HG03103 (cell line): Measurements from ENCODE around the gene ADGRV1.

Experiments
- ATAC-seq: cut with Tn5 transposase; IDR thresholded peaks from one replicate; pipeline ENCODE4 v1.9.1; 2021; ENCODE audit warnings: low read depth; ENCODE audit not compliant: unreplicated experiment

The ADGRV1 gene

DNA sequence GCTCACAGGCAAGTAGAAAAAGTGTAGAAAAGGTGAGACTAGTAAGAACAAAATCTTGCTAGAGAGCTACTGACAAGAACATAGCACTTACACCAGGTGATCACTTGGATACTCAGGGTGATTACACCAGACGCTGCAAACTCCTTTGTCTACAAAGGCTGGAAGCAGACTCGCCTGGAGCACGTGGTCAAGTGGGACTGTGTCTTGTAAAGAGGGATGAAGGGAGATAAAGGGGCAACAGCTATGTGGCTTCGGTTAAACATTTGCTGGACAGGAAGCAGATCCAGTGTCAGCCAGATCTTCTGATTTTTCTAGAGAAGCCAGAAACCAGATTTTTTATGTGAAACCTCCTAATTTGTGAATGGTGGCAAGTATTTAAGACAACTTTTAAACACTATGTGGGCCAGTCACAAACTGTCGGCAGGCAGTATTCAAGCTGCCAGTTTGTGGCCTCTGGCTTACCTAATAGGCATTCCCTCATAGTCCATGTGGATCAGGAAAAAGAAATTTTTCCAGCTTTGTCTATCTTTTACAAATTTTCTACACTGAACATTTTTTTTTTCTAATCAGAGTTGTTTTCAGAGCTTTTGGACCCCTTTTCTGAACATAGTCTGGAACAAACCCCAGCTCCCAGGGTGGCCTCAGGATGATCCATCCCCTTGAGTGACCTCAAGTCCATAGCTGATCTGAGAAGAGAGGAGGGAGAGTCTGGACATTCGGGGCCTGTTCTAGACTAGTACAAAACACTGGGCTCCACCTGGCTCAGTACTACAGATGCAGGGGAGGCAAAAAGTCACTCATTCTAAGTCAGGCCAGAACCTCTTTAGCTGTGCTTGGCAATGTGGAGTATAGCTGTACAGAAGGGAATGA lies 561.6 kb downstream of the ADGRV1 start:
- ATAC-seq = no peak

DNA sequence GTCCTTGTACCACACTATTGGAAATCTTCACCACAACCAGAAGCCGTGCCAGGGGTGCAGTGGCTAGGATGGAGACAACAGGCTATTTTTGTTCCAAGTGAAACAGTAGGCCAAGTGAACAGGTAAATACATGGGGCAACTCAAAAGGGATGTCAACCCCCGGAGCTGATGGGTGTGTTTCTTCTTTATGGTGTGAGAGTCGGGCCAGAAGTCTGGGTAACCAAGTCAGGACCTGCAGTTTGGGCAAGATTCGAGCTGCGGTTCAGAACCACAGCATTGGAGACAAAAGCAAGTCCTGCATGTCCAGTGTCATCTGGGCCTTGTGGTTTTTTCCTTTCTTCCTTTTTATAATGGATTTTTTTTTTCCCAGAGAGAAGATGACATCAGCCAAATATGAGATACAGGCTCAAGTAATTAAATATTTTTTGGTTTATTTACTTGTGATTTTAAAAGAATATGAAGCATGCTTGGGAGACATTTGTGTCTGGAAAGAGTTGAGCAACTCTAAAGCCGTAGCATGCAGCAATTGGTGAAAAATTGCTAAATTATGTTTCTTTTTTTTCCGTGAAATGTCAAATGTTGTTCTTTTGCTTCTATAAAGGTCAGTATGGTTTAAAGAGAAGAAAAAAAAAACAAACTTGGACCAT lies 562.9 kb downstream of the ADGRV1 start:
- ATAC-seq = no peak

DNA sequence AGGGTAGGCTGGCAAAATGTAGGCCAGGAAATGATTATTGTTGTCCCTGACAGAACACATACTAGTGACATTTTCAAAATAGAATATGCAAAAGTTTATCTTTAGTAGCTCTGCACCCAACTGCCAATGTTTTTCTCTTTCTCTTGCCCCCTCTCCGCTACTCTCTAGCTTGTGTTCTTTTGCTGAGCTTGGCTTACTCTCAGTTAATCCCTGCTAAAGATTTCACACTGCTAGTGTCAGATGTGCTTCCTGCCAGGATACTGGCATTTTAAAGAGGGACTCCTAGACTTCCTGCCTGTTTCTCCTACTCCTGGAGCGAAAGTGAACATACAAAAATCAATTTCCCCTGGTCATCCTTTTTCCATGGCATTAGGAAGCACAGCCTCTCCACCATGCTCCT lies 564.1 kb downstream of the ADGRV1 start:
- ATAC-seq = no peak

DNA sequence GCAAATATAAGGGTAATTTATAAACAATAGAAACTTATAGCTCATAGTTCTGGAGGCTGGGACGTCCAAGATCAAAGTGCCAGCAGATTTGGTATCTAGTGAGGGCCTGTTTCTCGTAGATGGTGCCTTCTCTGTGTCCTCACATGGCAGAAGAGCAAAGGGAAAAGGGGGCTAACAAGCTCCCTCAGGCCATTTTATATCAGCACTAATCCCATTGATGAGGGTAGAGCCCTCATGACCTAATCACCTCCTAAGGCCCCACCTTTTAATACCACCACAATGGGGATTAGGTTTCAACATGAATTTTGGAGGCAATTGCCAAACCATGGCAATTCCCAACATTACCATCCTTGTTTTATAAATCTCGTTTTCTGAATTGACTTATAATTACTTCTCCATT lies 564.7 kb downstream of the ADGRV1 start:
- no peak for ATAC-seq

DNA sequence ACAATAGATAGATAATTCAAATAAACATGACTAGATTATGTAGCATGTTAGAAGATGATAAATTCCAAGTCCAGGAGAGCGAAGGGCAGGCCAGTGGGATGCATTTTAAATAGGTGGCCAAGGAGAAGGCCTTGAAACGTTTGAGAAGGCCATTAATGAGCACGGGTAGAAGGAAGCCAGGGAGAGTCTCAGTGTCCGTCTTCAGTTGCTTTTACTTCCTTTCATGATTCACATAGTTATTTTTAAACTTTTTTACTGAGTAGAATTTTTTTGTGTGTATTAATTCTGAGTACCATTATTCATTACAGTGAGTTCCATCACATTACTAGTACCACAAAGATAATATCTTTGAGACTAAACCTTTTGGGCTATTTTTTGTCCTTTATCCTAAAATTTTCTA lies 565.3 kb downstream of the ADGRV1 start:
- ATAC-seq = no peak

DNA sequence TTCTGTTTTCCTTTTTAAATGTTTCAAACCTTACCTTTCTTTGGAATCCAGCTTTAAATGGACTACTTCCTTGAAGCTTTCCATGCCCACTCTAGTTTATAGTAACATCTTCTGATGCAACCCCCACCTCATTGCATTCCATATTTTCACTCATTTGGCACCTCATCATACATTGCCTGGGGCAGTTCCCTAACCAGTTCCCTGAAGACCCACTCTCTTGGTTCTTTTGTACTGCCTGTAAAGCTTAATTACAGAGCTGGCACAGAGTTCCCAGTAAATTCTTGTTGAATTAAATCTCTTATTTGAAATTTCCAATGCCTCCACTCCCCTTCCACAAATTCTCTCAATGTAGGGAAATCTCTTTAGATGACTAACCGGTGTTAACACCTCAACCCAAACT lies 567.3 kb downstream of the ADGRV1 start:
- ATAC-seq = no peak

DNA sequence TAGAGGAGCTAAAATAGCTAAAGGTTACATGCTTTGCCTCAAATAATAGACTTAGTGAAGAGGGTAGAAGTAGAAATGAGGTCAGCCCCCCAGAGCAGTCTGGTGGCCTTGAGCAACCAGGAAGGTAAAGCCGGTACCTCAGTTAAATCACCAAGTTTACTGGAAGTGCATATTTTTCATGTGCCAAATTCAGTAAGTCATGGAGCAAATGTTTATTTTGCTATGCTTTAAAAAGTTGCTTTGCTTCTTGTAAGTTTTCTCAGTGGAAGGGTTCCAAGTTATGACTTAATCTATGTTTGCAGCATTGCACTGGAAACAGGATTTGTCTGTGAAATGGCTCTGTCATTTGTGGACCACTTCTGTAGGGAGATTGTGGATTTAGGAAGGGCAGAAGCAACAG lies 567.9 kb downstream of the ADGRV1 start:
- ATAC-seq = no peak

DNA sequence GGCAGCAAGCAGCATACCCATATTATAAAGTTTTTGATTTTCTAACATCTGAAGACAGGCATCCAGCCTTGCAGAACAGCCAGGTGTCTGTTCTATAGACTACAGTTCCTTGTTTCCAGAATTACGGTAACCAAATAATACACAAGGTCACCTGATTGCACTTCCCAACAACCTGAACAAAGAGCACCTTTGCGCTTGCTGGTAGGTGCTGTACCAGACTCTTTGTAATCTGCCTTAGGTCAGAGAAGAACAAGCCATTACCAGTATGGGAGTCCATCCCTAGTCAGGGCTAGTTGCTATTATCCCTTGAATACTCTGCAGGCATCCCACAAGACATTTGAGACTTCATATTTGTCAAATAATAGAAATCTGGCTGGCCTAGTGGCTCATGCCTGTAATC lies 568.3 kb downstream of the ADGRV1 start:
- ATAC-seq = no peak

DNA sequence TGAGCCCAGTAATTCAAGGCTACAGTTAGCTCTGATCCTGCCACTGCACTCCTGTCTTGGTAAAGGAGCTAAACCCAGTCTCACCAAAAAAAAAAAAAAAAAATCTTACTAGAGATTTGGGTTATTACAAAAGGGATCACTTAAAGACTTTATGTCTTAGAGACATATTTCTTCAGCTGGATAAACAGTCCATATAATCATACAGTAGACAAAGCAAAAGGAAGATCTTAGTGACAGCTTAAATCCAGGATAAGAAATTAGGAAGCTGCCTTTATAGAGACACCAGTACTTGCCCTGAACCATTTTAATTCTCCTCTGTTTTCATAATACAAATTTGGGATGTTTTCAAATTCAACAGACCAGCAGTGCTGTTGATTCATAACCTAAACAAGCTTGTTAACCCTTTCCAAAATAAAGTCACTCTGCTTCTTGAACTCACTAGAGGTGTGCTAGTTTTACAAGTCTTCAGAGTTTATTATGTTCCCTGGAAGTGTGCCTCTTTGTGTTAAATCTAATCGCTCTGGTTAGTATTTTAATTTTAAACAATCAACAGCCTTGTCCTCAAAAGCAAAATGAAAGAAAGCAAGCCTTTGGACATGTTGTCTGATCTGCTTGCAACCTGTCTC lies 569.0 kb downstream of the ADGRV1 start:
- ATAC-seq = no peak

DNA sequence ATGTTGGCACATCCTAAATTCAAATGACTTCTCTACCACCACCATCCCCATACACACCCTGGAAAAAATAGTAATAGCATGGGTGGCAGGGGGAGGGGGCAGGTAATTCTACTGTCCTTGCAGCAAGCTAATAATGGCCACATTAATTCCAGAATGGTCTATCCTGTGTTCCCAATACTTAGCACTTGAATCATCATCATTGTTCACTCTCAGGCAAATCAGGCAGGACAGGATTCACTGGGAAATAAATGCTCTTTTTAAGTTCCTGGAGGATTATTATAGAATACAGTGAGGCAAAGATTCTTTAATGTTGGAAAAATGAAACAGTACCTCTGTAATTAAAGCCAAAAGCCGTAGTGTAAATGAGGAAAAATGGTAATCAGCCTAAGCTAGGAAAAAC lies 570.0 kb downstream of the ADGRV1 start:
- ATAC-seq = no peak

DNA sequence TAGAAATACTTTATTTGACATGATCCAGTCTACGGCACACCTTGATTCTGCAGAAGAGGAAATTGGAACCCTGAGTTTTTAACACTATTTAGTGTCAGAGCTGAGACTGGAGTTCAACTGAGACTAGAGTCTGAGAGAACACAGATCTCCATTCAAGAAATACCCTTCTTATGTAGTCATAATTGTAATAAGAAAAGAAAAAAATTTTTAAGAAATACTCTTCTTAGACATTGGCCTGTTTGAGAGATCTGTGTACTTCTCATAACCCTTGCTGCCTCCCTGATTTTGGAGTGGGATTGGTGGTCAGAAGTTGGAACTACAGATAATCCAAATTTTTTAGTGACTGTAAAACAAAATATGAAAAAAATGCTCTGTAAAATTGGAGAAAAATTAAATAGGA lies 571.2 kb downstream of the ADGRV1 start:
- ATAC-seq = no peak

DNA sequence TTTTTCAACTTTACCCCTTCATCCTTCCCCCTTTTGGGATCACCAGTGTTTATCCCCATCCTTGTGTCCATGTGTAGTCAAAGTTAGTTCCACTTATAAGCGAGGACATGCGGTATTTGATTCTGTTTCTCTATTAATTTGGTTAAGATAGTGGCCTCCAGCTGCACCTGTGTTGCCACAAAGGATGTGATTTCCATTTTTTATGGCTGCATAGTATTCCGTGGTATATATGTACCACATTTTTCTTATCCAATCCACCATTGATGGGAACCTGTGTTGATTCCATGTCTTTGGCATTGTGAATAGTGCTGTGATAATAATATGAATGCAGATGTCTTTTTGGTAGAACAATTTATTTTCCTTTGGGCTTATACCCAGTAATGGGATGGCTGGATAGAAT lies 572.2 kb downstream of the ADGRV1 start:
- no peak for ATAC-seq

DNA sequence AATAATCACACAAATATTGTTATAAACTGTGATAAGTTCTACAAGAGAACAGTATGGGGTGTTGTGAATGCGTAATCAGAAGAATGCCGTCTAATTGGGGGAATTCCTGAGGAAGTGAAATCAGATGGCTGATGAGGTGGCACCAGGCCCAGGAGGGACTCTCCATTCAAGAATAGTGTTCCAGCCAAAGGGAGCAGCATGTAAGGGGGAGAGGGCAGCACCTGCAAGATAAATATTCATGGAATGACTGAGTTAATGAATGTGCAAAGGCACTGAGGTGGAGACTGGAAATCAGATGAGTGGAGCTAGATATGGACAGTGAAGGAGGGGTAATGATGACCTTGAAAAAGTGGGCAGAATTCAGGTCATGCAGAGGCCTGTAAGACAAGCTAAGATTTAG lies 574.0 kb downstream of the ADGRV1 start:
- ATAC-seq = no peak

DNA sequence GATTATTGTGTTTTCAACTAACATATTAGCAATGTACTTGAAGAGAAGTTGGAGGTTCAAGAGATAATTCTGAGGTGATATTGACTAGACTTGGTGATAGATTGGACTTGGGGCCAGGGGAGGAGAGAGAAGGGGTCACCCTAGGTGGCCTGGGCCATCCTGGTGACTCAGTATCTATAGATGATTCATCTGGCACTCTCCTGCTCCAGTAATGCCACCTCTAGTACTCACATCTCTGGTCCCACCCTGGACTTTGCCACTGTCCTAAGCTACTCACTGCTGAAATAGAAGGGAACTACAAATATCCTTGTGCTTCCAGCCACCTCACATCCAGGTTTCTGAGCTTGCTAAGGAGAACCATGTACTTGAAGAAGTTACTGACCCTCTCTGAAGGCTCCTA lies 574.6 kb downstream of the ADGRV1 start:
- no peak for ATAC-seq

DNA sequence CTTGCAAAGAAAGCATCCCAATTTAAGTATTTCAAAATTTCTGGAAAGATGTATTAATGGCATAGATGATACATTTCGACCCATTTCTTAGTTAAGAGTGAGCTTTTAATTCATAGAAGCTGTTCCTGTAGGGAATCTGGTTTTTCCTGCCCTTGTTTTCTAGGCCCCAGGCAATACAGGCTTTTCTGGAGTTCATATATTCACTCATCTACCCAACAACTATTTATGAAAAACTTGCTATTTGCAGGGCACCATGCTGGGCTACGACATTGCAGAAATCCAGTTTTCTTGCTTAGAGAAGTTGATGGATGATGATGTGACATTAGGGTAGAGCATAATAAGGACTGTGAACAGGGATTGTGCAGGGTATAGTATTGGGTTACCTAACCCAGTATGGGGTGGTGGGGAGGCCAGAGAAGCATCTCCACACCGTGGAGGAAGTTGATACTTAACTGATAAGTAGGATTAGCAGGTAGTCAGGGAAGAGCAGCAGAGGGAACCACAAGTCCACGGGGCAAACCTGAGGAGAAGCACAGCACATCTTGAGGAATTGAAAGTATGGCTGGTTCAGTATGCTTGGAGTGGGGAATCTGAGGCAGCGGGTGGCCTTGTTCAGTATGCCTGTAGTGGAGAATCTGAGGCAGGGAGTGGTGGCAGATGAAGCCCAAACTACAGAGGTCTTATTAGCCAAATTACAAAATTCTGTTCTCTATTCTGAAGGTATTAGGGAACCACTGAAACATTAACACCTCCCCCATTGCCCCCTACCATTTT lies 577.1 kb downstream of the ADGRV1 start:
- no peak for ATAC-seq

DNA sequence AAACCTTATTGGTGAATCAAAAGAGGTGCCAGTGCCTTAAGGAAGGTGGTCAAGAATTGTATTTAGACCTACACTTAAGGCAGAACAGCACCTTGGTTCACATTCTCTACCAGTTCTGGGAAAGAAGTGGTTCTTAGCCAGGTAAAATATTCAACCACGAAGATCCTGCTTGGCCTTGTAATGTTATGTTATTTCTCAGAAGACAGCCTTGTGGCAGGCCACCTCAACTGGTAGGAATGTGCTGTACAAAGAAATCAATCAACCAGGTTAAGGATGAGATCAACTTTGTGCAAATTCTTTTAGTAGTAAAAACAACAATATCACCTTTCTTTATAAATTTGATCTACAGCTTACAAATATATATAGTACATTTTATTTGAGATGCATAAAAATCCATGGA lies 577.7 kb downstream of the ADGRV1 start:
- no peak for ATAC-seq

DNA sequence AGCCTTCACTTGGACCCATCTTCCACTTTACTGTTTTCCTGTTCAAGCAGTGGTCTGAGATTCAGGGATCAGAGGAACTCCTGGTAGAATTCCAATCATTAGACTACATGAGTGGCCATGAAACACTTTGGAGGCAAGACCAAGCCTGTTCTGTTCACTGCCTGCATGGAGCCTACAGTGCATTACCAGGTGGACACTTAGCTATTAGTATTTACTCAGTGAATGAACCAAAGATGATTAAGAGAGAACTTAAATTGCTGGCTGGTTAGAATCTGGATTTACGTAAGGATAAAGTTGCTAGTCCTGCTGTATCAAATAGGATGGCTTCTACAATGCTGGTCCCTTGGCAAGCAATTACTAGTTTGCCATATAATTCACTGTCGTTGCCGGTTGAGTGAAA lies 579.0 kb downstream of the ADGRV1 start:
- ATAC-seq = no peak

DNA sequence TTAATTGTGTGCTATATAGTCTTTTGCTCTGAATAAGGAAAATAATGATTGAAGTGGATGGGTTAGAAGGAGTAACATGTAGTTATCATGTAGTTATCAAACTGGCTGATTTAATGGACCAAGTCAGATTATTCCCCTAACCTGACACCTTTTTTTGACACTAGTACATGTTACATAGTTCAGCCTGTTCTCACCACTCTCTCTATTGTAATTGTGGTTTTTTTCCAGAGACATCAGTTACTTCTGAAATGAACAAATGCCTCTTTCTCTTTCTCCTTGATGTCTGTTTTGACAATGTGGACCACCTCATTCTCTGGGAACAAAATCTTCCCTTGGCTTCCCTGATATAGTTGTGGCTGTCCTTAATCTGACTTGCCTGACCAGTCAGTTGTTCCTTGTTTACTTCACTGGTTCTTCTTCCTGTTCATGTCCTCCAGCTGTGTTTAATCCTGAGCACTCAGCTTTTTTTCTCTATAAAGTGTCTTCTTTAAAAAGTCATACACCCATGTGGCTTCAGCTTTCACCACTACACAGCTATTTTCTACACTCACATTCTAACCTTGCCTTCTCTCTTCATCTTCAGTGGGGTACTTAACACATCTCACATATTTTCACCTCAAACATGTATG lies 581.1 kb downstream of the ADGRV1 start:
- ATAC-seq = no peak

DNA sequence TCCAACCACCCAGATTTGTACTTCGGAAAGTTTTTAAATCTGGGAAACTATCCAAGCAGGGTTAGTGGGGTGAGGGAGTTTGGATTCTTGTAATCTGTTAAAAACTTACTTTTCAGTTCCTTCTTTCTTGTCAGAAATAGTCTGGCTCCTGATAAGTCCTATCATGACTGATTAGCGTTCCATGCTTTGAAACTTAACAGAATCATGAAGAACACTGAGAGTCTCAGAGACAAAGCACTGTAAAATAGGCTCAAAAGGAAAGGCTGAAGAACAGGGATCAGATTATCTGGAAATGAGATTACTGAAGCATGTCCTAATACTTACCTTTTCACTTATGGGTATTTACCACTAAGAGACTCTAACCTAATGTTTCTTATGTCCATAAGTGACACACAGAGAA lies 582.1 kb downstream of the ADGRV1 start:
- ATAC-seq = no peak

DNA sequence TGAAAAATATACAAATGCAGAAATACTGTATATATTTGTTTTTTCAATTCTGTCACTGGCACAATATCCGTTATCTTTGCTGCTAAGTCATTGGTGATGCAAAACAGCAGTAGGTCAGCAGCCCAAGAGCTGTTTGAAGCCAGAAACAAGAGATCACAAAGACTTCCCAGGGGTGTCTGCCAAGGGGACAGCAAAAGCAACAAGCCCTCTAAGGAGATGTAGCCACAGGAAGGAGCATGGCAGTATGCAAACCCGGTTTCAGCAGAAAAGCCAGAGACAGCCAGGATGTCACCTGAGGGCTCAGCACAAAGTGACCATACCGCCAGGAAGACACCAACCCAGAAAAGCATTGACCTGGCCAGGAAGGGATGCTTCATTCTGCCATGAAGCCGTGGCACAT lies 583.0 kb downstream of the ADGRV1 start:
- ATAC-seq = no peak

DNA sequence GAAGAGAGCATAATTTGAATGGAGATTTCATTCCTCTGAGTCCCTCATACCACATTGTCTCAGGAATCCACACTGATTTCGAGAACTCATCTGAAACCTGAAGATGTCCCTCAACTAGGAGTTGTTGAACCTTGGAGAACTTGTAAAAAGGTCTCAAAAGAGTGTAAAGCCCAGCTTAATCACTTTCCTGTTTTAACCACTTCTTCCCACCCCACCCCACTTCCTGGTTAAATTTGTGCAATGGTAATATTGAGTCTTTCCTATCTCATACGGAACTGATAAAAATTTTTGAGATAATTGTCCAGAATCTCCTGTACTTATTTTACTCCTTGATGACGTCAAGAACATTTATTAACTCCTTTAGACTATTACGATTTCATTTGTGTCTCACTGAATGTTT lies 583.8 kb downstream of the ADGRV1 start:
- ATAC-seq = no peak
